GM21717 (cell line): Measurements from ENCODE around the gene TNF.
"Not testable (repeated sequence)": the region's sequence is repeated elsewhere in the genome, so short reads cannot be mapped to it uniquely, and the experiment has no call there.

Source experiments
- ATAC-seq: cut with Tn5 transposase; IDR thresholded peaks from one replicate; pipeline ENCODE4 v1.9.1; 2021; ENCODE audit warnings: mild to moderate bottlenecking, moderate library complexity; ENCODE audit not compliant: unreplicated experiment

The TNF gene

GRCh38 chr6:31543639-31544038 is 31.7 kb upstream of the TNF start:
- no peak for ATAC-seq

GRCh38 chr6:31544676-31545075 is 30.7 kb upstream of the TNF start:
- ATAC-seq = no peak

- ATAC-seq = no peak
Observed at GRCh38 chr6:31545291-31545690, 30.1 kb upstream of the TNF start.

- no peak for ATAC-seq
Observed at GRCh38 chr6:31546339-31546957, 28.9 kb upstream of the TNF start, which contains the start of gene ATP6V1G2. ATP6V1G2 (minus strand) TSS chr6:31546608; CDS start chr6:31546559, 49 bp downstream.

GRCh38 chr6:31546958-31547726 is 28.2 kb upstream of the TNF start, which contains the start of gene NFKBIL1:
NFKBIL1 (plus strand) TSS chr6:31547608; CDS start chr6:31547695, 87 bp downstream.
- peak; percentile 56 for ATAC-seq

GRCh38 chr6:31547727-31548543 is 27.4 kb upstream of the TNF start:
- ATAC-seq = no peak

GRCh38 chr6:31548544-31548873 is 26.9 kb upstream of the TNF start:
- ATAC-seq = no peak

GRCh38 chr6:31551371-31551770 is 24.0 kb upstream of the TNF start:
- ATAC-seq = not testable (repeated sequence)

- no peak for ATAC-seq
Observed at GRCh38 chr6:31556307-31556706, 19.1 kb upstream of the TNF start.

- no peak for ATAC-seq
Observed at GRCh38 chr6:31557443-31558317, 17.7 kb upstream of the TNF start.

- no peak for ATAC-seq
Observed at GRCh38 chr6:31558318-31558625, 17.1 kb upstream of the TNF start.

- ATAC-seq = peak; percentile 26
Observed at GRCh38 chr6:31558631-31559500, 16.5 kb upstream of the TNF start.

GRCh38 chr6:31559606-31559957 is 15.8 kb upstream of the TNF start:
- peak; percentile 4 for ATAC-seq

GRCh38 chr6:31559958-31560696 is 15.2 kb upstream of the TNF start:
- ATAC-seq = peak; percentile 34

- no peak for ATAC-seq
Observed at GRCh38 chr6:31560697-31561058, 14.7 kb upstream of the TNF start.

GRCh38 chr6:31567531-31568370 is 7.6 kb upstream of the TNF start:
- no peak for ATAC-seq

- ATAC-seq = peak; percentile 53
Observed at GRCh38 chr6:31568537-31568961, 6.8 kb upstream of the TNF start.

- ATAC-seq = no peak
Observed at GRCh38 chr6:31569861-31570536, 5.4 kb upstream of the TNF start.
